ENCODE results near the gene NSD2.

The NSD2 gene

GRCh38 chr4:1974840-1975239 is 103.6 kb downstream of the NSD2 start:
- DNase-seq, result no peak

- DNase-seq, result no peak
These were observed 104.2 kb downstream of the NSD2 start for GRCh38 chr4:1975391-1975801.

- DNase-seq, result no peak
These were observed 104.7 kb downstream of the NSD2 start for GRCh38 chr4:1975880-1976279.

- no peak for DNase-seq
These were observed 105.5 kb downstream of the NSD2 start for GRCh38 chr4:1976416-1977352.

- DNase-seq, result no peak
These were observed 107.0 kb downstream of the NSD2 start for GRCh38 chr4:1978226-1978625.

GRCh38 chr4:1978741-1979476 is 107.7 kb downstream of the NSD2 start:
- no peak for DNase-seq

GRCh38 chr4:1979477-1980196 is 108.4 kb downstream of the NSD2 start:
- no peak for DNase-seq

- DNase-seq, result no peak
These were observed 109.4 kb downstream of the NSD2 start for GRCh38 chr4:1980561-1981041.

- DNase-seq, result no peak
These were observed 110.3 kb downstream of the NSD2 start for GRCh38 chr4:1981251-1982058.

GRCh38 chr4:1982124-1983052 is 111.2 kb downstream of the NSD2 start:
- DNase-seq, result no peak

GRCh38 chr4:1983053-1983845 is 112.1 kb downstream of the NSD2 start:
- no peak for DNase-seq

- DNase-seq, result no peak
These were observed 112.7 kb downstream of the NSD2 start for GRCh38 chr4:1983846-1984405.

GRCh38 chr4:1984406-1985191 is 113.4 kb downstream of the NSD2 start:
- no peak for DNase-seq

GRCh38 chr4:1985294-1985693 is 114.1 kb downstream of the NSD2 start:
- DNase-seq, result no peak

- no peak for DNase-seq
These were observed 114.8 kb downstream of the NSD2 start for GRCh38 chr4:1985780-1986577.

GRCh38 chr4:1986578-1987210 is 115.5 kb downstream of the NSD2 start:
- no peak for DNase-seq

- DNase-seq, result no peak
These were observed 116.1 kb downstream of the NSD2 start for GRCh38 chr4:1987296-1987695.
